HCT116 (cell line): ENCODE data around the gene SUGP1. TPM values are rescaled to one million over a fixed set of nuclear protein-coding genes. Genes with fewer than 3 reads are reported as not detected.

Experiments used
- ATAC-seq: fragments of 200-7000 bp; cut with Tn5 transposase; 2 replicates; pipeline ENCODE4 v1.9.1; 2020; ENCODE audit warnings: mild to moderate bottlenecking, moderate library complexity
- BruUV-seq: library from RNA; stranded (reverse); fragments of 400-500 nt; replicated peaks from 2 replicates; lab custom pipeline; 2021; lab: Mats Ljungman, UMichigan
- CTCF ChIA-PET: fragments of 300-600 bp; sonication (Branson Sonifier 250); formaldehyde crosslinking; loops from one replicate; lab custom pipeline; 2021; ENCODE audit warnings: antibody characterized with exemption; lab: Charles Lee
- POLR2A ChIA-PET: fragments of 300-600, 350-600 bp; sonication (Branson Sonifier 250); formaldehyde crosslinking; loops from one replicate; lab custom pipeline; 2021; ENCODE audit warnings: antibody characterized with exemption; lab: Charles Lee
- RAD21 ChIA-PET, 2 experiments: fragments of 300-600 bp; sonication (Branson Sonifier 250); formaldehyde crosslinking; loops; one replicate each; lab custom pipeline; 2023; ENCODE audit warnings: low total read pairs in 2 of 2; ENCODE audit not compliant: uncharacterized antibody in 2 of 2, unreplicated experiment in 2 of 2, low non-redundant PET in 1 of 2; lab: Charles Lee
- DNase-seq: peaks from one replicate; pipeline ENCODE4 v3.0.0-alpha.2; 2010; ENCODE audit warnings: low read depth, low spot score
- H2AFZ ChIP-seq: fragments of 200-600 bp; shearing (Covaris generic), sonication (generic); 2 replicates; pipeline ENCODE4 v1.6.1; 2017; ENCODE audit warnings: low read depth, mixed run types, mixed read lengths, antibody characterized with exemption, low read length; ENCODE audit not compliant: poor library complexity, severe bottlenecking
- H3K27ac ChIP-seq: 2 replicates; pipeline ENCODE4 v1.5.1; 2012; ENCODE audit warnings: low read depth, low read length
- H3K27me3 ChIP-seq: fragments of 200-600 bp; sonication (generic); 2 replicates; pipeline ENCODE4 v1.6.1; 2016; ENCODE audit warnings: mixed run types, low read length, mixed read lengths; ENCODE audit not compliant: insufficient read depth
- H3K36me3 ChIP-seq, 2 experiments: fragments of 200-500 bp in 1 of 2; fragments of 200-600 bp in 1 of 2; sonication (Bioruptor generic) in 1 of 2; sonication (generic) in 1 of 2; 2 replicates each; pipeline versions ENCODE4 v1.5.1 to v1.6.1; 2014 to 2016; ENCODE audit warnings: low read length in 2 of 2, inconsistent platforms in 1 of 2, mixed read lengths in 1 of 2, mixed run types in 1 of 2; ENCODE audit not compliant: insufficient read depth in 2 of 2, control insufficient read depth in 1 of 2
- H3K4me1 ChIP-seq, 2 experiments: fragments of 200-600 bp in 1 of 2; sonication (generic) in 1 of 2; 2 replicates each; pipeline versions ENCODE4 v1.5.1 to v1.6.1; 2012 to 2017; ENCODE audit warnings: low read length in 2 of 2, inconsistent platforms in 1 of 2, mild to moderate bottlenecking in 1 of 2, mixed read lengths in 1 of 2, mixed run types in 1 of 2, moderate library complexity in 1 of 2; ENCODE audit not compliant: insufficient read depth in 2 of 2, control insufficient read depth in 1 of 2
- H3K4me2 ChIP-seq: fragments of 200-600 bp; sonication (generic); 2 replicates; pipeline ENCODE4 v1.6.1; 2017; ENCODE audit warnings: mixed run types, low read length, mixed read lengths
- H3K4me3 ChIP-seq, 2 experiments: fragments of 200-600 bp in 1 of 2; sonication (generic) in 1 of 2; replicated peaks in 1 of 2; 2 replicates each; pipeline ENCODE4 v1.5.1; 2011 to 2016; ENCODE audit warnings: low read length in 2 of 2, control low read depth in 1 of 2, low read depth in 1 of 2, mild to moderate bottlenecking in 1 of 2, mixed read lengths in 1 of 2, mixed run types in 1 of 2
- H3K79me2 ChIP-seq: fragments of 200-600 bp; sonication (generic); 2 replicates; pipeline ENCODE4 v1.6.1; 2017; ENCODE audit warnings: mild to moderate bottlenecking, mixed run types, low read length, moderate library complexity, mixed read lengths; ENCODE audit not compliant: insufficient read depth
- H3K9ac ChIP-seq: fragments of 200-600 bp; sonication (generic); 2 replicates; pipeline ENCODE4 v1.6.1; 2016; ENCODE audit warnings: low read length, mixed read lengths
- H3K9me2 ChIP-seq: fragments of 200-600 bp; sonication (generic), shearing (Covaris generic); 2 replicates; pipeline ENCODE4 v1.6.1; 2017; ENCODE audit warnings: mixed run types, mild to moderate bottlenecking, moderate library complexity; ENCODE audit not compliant: insufficient read depth
- H3K9me3 ChIP-seq, 2 experiments: fragments of 200-500 bp in 1 of 2; fragments of 200-600 bp in 1 of 2; sonication (Bioruptor generic) in 1 of 2; sonication (generic) in 1 of 2; 2 replicates each; pipeline ENCODE4 v1.6.1; 2014 to 2017; ENCODE audit warnings: low read length in 2 of 2, mixed read lengths in 2 of 2, inconsistent platforms in 1 of 2, low read depth in 1 of 2, mild to moderate bottlenecking in 1 of 2, mixed run types in 1 of 2, moderate library complexity in 1 of 2; ENCODE audit not compliant: control insufficient read depth in 1 of 2, insufficient read depth in 1 of 2
- H4K20me1 ChIP-seq: fragments of 200-600 bp; sonication (generic), shearing (Covaris generic); 2 replicates; pipeline ENCODE4 v1.6.1; 2017; ENCODE audit warnings: mixed run types, mild to moderate bottlenecking, moderate library complexity; ENCODE audit not compliant: insufficient read depth
- CBX3 ChIP-seq: IDR thresholded peaks from 2 replicates; pipeline ENCODE4 v1.6.1; 2012; ENCODE audit warnings: low read depth
- CTCF ChIP-seq, 3 experiments: fragments of 200-600 bp in 1 of 3; sonication (generic) in 1 of 3; IDR thresholded peaks in 2 of 3; conservative IDR thresholded peaks in 1 of 3; 2 replicates each; pipeline ENCODE4 v1.5.1; 2012 to 2017; ENCODE audit warnings: low read depth in 2 of 3, low read length in 2 of 3, antibody characterized with exemption in 1 of 3, borderline replicate concordance in 1 of 3, control low read depth in 1 of 3, mild to moderate bottlenecking in 1 of 3, mixed read lengths in 1 of 3, mixed run types in 1 of 3, moderate library complexity in 1 of 3; ENCODE audit not compliant: insufficient read depth in 1 of 3
- FOSL1 ChIP-seq: IDR thresholded peaks from 2 replicates; pipeline ENCODE4 v1.6.1; 2012; ENCODE audit warnings: low read depth
- JUND ChIP-seq: IDR thresholded peaks from 2 replicates; pipeline ENCODE4 v1.6.1; 2012
- POLR2A ChIP-seq: IDR thresholded peaks from 2 replicates; pipeline ENCODE4 v1.7.0; 2011; ENCODE audit warnings: borderline replicate concordance; ENCODE audit not compliant: insufficient read depth, insufficient read length; ENCODE audit errors: extremely low read depth
- ZFX ChIP-seq: fragments of 450-650 bp; IDR thresholded peaks from 2 replicates; pipeline ENCODE4 v1.6.1; 2017
- intact Hi-C: fragments of 100-400 bp; cut with micrococcal nuclease; formaldehyde crosslinking; loops from 2 replicates; pipeline ENCODE4 v1.10.0; 2022
- total RNA-seq: library from RNA; stranded (reverse); gene quantifications from one replicate; pipeline ENCODE4 v1.2.1, GENCODE V29; 2021; ENCODE audit not compliant: unreplicated experiment
- TF ChIP-seq, protein P1 (sequence below): IDR thresholded peaks from 2 replicates; pipeline ENCODE4 v1.6.1; 2011; ENCODE audit warnings: mild to moderate bottlenecking, low read length, moderate library complexity; ENCODE audit not compliant: insufficient replicate concordance; ENCODE audit errors: extremely low read depth

SUGP1 gene
- total RNA-seq, 1 experiment from 2014 or later, result 47.6 TPM

DNA sequence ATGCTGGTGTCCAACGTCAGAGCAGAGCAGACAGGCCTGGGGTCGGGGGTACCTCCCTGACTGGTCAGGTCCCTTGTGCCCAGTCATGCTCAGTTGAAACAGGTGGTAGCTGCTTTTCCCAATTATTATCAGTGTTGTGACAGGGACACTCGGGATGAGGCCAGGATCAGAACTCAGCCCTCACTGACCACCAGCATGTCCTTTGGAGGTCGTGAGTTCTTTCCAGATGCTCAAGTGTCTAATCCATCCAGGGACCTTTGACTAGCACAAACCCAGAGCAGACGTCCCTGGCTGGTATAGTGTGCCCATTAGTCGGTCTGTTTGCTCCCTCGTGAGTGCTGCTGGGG lies 22.7 kb upstream of the SUGP1 start:
- H3K27me3 ChIP-seq, result no peaks in the 10 kb centered on the region
- no peak overlapping the region for H3K4me3 ChIP-seq
- H3K4me2 ChIP-seq, result no peak overlapping the region
- H2AFZ ChIP-seq, result no peak overlapping the region
- peaks cover 21 to 32% of the 10 kb centered on the region in 2 experiments; a peak in 3 of 4 replicates for H3K36me3 ChIP-seq
- no peaks in the 10 kb centered on the region for H3K4me1 ChIP-seq
- ATAC-seq (no peak), DNase-seq (no peak)
- H3K27ac ChIP-seq, result no peak overlapping the region
- ChIA-PET CTCF (interaction anchor here (0.5 to 1.3 kb wide), 15 partner anchors 8 to 196 kb away, joined by 3 to 15 read pairs (median 5); partner anchors contain the start of genes BORCS8, GATAD2A and RFXANK), POLR2A (no interaction called here), RAD21 (interaction anchor here in 1 of 2 experiments (0.8 kb wide), 1 partner anchor 157 kb away, joined by 3 read pairs; no protein-coding TSS in a partner anchor)
- TF ChIP-seq JUND, result no peak
- TF ChIP-seq ZFX, result no peak
- TF ChIP-seq, protein P1, sequence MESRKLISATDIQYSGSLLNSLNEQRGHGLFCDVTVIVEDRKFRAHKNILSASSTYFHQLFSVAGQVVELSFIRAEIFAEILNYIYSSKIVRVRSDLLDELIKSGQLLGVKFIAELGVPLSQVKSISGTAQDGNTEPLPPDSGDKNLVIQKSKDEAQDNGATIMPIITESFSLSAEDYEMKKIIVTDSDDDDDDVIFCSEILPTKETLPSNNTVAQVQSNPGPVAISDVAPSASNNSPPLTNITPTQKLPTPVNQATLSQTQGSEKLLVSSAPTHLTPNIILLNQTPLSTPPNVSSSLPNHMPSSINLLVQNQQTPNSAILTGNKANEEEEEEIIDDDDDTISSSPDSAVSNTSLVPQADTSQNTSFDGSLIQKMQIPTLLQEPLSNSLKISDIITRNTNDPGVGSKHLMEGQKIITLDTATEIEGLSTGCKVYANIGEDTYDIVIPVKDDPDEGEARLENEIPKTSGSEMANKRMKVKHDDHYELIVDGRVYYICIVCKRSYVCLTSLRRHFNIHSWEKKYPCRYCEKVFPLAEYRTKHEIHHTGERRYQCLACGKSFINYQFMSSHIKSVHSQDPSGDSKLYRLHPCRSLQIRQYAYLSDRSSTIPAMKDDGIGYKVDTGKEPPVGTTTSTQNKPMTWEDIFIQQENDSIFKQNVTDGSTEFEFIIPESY, result no peak
- TF ChIP-seq CTCF (IDR thresholded peaks at IDR 0.05 in 2 of 3, conservative IDR thresholded peaks at IDR 0.05 in 1 of 3; ENCODE audit: borderline replicate concordance in 1 of 3, insufficient read depth in 1 of 3, low read depth in 2 of 3, low read length in 2 of 3), result 0 out of 6 replicates have a peak, but pooled peaks of 1 of the 3 experiments have one; percentile 2
- TF ChIP-seq POLR2A, result no peak
- no peak for TF ChIP-seq FOSL1
- TF ChIP-seq CBX3, result no peak
- no TSS peak for BruUV-seq
- intact Hi-C loops, result loop anchor here (2.0 to 10.0 kb wide), 2 partner anchors 156 to 298 kb away; no protein-coding TSS in a partner anchor
- H4K20me1 ChIP-seq, result no peaks in the 10 kb centered on the region
- no peaks in the 10 kb centered on the region for H3K79me2 ChIP-seq
- no peaks in the 10 kb centered on the region for H3K9me2 ChIP-seq
- H3K9me3 ChIP-seq, result no peaks in the 10 kb centered on the region
- no peak overlapping the region for H3K9ac ChIP-seq
